CD4-positive, alpha-beta T cell treated with Interleukin-15 for 4 hours (primary cell): Measurements from ENCODE around the gene PRKG1.
"Not testable (repeated sequence)": the region's sequence is repeated elsewhere in the genome, so short reads cannot be mapped to it uniquely, and the experiment has no call there.

Source experiments
- DNase-seq: peaks from one replicate; pipeline ENCODE4 v3.0.0-alpha.2; 2020; ENCODE audit warnings: low spot score

The PRKG1 gene

GRCh38 chr10:51700228-51700817, 626.0 kb downstream of the PRKG1 start:
- peak; percentile 1 for DNase-seq

DNA sequence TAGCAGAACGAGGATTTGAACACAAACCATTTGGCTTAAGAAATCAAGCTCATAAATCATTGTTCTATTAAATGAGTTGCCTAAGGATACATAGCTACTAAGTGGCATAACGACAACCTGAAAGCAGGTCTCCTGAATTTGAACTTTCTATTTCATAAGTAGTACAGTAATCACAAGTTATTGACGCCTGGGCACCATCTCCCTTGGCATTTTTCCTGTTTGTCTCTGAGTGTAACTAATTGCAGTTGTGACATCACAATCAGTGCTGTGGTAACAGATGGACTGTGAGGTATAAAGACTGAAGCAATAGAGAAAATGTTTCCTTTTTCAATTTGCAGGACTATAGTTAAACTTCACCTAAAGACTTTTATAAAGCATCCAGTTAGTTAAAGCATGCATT, 631.5 kb downstream of the PRKG1 start:
- no peak for DNase-seq

DNA sequence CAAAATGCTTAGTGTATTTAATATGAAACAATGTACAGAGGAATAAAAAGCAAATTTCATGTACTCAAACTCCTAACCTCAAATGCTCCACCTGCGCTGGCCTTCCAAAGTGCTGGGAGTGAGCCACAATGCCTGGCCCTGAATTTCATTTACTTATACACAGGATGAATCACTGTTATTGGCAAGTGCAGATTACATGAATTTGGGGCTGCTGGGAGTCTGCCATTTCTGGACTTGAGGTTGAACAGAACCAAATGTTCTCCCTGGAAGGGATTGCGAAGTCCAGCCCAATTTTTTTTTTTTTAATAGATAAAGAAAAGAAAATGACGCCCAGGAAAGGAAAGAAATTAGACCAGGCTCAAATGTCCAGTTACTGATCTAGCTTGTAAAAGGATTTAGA, 631.9 kb downstream of the PRKG1 start:
- DNase-seq: no peak

- DNase-seq: no peak
Observed at GRCh38 chr10:51707392-51707791, 633.1 kb downstream of the PRKG1 start.

DNA sequence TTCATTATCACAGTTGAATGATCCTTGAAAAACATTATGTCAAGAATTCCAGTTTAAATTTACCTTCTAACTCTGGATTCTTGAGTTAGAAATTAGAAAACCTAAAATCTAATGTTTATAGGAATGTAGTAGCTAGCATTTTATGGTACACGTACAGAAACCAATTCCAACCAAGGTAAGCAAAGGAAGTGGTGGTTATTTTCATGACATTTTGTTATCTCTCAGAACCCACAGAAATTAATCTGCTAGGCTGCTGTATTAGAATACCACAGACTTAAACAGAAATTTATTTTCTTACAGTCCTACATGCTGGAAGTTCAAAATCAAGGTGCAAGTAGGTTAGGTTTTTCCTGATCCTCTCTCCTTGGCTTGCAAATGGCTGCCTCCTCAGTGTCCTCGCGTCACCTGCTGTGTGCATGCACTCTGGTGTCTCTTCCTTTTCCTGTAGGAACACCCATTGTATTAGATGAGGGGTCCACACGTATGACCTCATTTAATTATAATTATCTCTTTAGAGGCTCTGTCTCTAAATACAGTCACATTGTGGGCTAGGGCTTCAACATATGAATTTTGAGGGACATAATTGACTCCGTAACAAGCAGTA, 633.6 kb downstream of the PRKG1 start:
- no peak for DNase-seq

DNA sequence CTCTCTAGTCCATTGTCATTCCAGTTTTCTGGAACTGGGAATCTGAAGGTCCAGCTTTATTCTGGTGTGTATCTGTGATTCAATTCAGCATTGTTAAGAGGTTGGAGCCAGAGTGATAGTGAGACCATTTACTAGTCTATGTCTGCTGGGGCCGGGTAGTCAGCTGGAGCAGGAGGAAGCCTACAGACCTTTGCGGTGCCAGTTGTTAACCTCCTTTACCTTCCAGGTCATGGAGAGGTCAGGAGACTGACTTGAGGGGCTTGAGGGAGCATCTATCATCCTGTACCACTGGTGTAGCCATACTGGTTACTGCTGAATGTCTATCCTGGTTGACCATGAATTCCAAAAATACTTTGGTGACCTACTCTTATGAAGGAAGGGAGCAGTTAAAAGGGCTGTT, 634.3 kb downstream of the PRKG1 start:
- no peak for DNase-seq

- no peak for DNase-seq
Observed at GRCh38 chr10:51709324-51709972, 635.2 kb downstream of the PRKG1 start.

DNA sequence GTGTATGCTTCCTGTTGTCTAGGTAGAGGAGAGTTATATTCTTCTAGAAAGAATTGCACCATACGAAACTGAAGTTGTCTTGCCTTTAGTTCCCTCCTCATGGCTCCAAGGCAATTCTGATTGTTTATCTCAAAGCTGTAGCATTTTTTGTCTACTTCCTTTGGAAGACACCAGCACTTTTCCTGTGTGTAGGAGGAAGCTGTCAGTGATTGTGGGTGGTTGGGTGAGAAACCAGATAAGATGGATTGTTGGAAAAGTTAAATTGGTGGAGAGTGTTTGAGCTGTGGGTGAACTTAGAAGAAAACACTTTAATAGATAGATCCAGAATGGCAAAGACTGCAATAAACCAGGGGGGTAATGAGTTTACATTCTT, 637.2 kb downstream of the PRKG1 start:
- DNase-seq: no peak

- no peak for DNase-seq
Observed at GRCh38 chr10:51716981-51717380, 642.7 kb downstream of the PRKG1 start.

DNA sequence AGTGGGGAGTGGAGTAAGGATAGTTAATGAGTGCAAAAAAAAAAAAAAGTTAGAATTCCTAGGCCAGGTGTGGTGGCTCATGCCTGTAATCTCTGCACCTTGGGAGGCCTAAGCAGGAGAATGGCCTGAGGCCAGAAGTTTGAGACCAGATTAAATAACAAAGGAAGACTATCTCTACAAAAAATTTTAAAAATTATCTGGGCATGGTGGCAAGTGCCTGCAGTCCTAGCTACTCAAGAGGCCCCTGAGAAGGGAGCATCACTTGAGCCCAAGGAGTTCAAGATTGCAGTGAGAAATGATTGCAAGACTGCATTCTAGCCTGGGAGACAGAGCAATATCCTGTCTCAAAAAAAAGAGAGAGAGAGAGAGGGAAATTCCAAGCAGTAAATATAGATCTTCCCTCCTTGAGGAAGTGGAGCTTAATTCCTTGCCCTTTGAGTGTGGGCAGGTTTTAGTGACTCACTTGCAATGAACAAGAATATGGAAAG, 644.6 kb downstream of the PRKG1 start:
- DNase-seq: no peak

GRCh38 chr10:51724038-51724437, 649.8 kb downstream of the PRKG1 start:
- no peak for DNase-seq

DNA sequence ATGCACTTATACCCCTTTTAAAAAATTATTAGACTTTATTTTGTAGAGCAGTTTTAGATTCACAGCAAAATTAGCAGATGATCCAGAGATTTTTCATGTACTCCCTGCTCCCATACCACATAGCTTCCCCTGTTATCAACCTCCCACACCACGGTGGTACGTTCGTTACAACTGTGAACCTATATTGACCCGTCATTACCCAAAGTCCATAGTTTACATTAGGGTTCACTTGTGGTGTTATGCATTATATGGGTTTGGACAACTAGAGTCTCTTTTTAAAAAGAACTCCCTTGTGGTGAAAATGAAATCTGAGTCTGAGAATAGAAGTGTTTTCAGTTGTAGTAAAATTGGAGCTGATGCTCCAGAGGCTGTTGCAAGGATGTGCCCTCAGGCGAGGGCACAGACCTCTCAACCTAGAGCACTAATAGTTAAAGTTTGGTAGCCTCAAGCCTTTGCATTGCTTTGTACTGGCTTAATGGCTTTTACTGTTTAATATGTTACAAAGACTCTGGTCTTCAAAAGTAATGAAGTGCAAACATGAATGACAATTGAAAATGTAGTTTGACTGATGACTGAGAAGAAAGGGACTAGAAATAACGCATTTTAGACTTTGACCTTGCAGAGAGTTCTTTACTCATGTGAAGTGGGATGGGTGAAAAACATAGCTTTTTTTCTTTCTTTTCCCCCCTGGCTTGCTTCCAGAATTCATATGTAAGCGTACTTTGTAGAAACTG, 655.7 kb downstream of the PRKG1 start:
- no peak for DNase-seq

GRCh38 chr10:51733057-51733456, 658.8 kb downstream of the PRKG1 start:
- DNase-seq: no peak

- DNase-seq: no peak
Observed at GRCh38 chr10:51743146-51743545, 668.9 kb downstream of the PRKG1 start.

DNA sequence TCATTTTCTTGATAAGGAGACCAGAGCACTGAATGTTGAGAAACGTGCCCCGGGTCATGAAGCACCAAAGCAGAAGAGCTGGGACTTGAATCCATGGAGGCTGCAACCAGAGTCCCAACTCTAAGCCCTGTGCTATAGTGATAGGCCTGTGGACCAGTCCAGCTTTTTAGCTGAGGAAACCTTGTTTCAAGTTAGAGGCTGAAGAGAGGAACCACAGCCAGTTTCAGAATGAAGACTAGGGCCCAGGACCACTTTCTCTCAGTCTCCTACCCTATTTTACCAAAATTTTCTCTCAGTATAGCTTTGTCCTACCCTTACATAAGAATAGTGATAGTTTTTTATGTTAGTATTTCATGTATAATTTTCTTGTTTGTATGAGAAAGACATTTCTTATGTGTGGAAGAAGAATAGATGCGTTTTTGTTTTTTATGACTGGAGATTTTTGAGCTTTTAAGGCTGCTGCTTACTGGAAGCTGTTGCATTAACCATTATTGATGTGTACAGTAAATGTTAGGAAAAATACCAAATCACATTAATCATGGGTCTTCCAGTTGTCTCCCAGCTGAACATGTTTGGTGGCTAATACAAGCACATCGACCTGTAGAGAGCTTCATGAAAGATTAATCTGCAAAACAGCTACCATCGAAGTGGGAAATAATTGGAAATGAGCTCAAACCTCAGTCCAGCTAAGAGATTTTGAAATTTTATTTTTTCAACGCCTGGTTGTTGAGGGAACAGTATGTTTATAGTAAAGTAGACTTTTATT, 670.1 kb downstream of the PRKG1 start:
- no peak for DNase-seq

DNA sequence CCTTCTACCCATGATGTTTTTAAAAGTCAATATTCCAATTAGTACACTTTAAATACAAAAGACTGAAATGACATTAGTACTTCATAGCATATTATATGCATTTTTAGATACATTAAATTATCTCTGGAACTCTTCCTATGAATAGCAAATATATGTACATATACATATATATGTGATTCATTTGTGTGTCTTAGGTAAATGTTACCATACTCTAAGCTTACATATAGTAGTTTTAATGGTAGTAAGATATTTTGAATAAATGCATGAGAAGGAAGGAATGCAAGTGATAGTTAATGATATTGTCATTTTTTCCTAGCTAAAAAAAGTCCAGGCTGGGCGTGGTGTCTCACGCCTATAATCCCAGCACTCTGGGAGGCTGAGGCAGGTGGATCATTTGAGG, 671.1 kb downstream of the PRKG1 start:
- no peak for DNase-seq

- no peak for DNase-seq
Observed at GRCh38 chr10:51747216-51747615, 672.9 kb downstream of the PRKG1 start.

- DNase-seq: no peak
Observed at GRCh38 chr10:51748959-51749358, 674.7 kb downstream of the PRKG1 start.

DNA sequence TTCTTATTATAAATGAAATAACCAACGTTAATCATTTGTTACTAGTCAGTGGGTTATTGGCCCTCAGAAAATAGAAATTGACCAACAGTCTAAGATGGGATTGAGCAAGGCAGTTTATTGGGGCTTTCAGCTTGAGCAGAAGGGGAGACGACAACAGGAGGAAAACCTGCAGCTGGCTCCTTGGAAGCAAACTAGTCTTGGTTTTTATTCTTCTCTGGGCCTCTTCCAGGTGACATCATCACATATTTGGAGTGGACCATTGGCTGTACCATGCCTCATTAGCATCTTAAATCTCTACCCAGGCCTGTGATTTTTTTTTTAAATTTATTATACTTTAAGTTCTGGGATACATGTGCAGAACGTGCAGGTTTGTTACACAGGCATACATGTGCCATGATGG, 684.1 kb downstream of the PRKG1 start:
- DNase-seq: no peak

- DNase-seq: not testable (repeated sequence)
Observed at GRCh38 chr10:51758838-51759237, 684.6 kb downstream of the PRKG1 start.

GRCh38 chr10:51759896-51760534, 685.7 kb downstream of the PRKG1 start:
- DNase-seq: no peak
